Activated T-helper 1 cell treated with anti-CD3 and anti-CD28 coated beads, Interleukin-2, amount 50 U/mL, for 16 hours (primary cell): ENCODE data around the gene KIF12.
A peak's percentile ranks its signal among the peaks of the same experiment; 100 is the strongest.

ENCODE experiments used
- DNase-seq, 2 donors: peaks; one replicate each; pipeline ENCODE4 v3.0.0-alpha.2; 2020; ENCODE audit warnings: low read depth in 1 of 2, low spot score in 1 of 2

The KIF12 gene

GRCh38 chr9:114123031-114123977, 24.2 kb upstream of the KIF12 start:
- DNase-seq = no peak

GRCh38 chr9:114122136-114123027, 23.3 kb upstream of the KIF12 start:
- DNase-seq = no peak

- no peak for DNase-seq
Observed at GRCh38 chr9:114121227-114122135, 22.4 kb upstream of the KIF12 start.

- no peak for DNase-seq
Observed at GRCh38 chr9:114120192-114121014, 21.3 kb upstream of the KIF12 start.

- DNase-seq = no peak
Observed at GRCh38 chr9:114119242-114120191, 20.4 kb upstream of the KIF12 start.

- DNase-seq = no peak
Observed at GRCh38 chr9:114117996-114118830, 19.1 kb upstream of the KIF12 start.

- no peak for DNase-seq
Observed at GRCh38 chr9:114117614-114117995, 18.5 kb upstream of the KIF12 start.

- no peak for DNase-seq
Observed at GRCh38 chr9:114116126-114116747, 17.1 kb upstream of the KIF12 start.

- no peak for DNase-seq
Observed at GRCh38 chr9:114115654-114116125, 16.6 kb upstream of the KIF12 start.

GRCh38 chr9:114114364-114114763, 15.3 kb upstream of the KIF12 start:
- DNase-seq = no peak

GRCh38 chr9:114112778-114113584, 13.9 kb upstream of the KIF12 start:
- no peak for DNase-seq

GRCh38 chr9:114112325-114112724, 13.2 kb upstream of the KIF12 start:
- no peak for DNase-seq

- DNase-seq = no peak
Observed at GRCh38 chr9:114110180-114110579, 11.1 kb upstream of the KIF12 start.

- no peak for DNase-seq
Observed at GRCh38 chr9:114109124-114109523, 10.0 kb upstream of the KIF12 start.

- peak in 1 of 2 donors; percentile 15 for DNase-seq
Observed at GRCh38 chr9:114108016-114108833, 9.1 kb upstream of the KIF12 start.
